HG02610 (cell line): ENCODE measurements around the gene KPNA2.
"Not testable (repeated sequence)": the region's sequence is repeated elsewhere in the genome, so short reads cannot be mapped to it uniquely, and the experiment has no call there.

ENCODE experiments used
- ATAC-seq: cut with Tn5 transposase; IDR thresholded peaks from one replicate; pipeline ENCODE4 v1.9.1; 2021; ENCODE audit warnings: mild to moderate bottlenecking, moderate library complexity; ENCODE audit not compliant: unreplicated experiment

Gene KPNA2

GRCh38 chr17:68035523-68036303 is at the start of gene KPNA2:
TSS of gene KPNA2 (plus strand) at chr17:68035735. CDS start at chr17:68037133, 1,398 bp downstream.
- peak; percentile 92 for ATAC-seq

DNA sequence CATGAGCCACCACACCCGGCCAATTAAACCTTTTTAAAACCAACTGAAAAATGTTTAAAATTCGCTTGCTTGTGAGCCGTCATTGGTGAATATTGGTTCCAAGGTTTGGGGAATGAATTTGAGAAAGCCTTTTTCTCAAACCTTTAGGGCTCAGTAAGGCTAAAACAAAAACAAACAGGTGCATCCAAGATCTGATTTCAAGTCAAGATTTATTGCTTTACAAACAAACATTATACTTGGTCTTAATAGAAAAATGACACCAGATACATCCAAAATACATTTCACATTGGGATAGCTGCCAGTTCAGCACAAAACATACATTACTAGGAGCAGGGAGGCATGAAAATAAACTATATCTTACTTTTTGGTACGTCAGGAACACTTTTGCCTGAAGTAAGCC is 44.6 kb upstream of the KPNA2 start:
- no peak for ATAC-seq

GRCh38 chr17:67992548-67993152 is 42.9 kb upstream of the KPNA2 start:
- no peak for ATAC-seq

DNA sequence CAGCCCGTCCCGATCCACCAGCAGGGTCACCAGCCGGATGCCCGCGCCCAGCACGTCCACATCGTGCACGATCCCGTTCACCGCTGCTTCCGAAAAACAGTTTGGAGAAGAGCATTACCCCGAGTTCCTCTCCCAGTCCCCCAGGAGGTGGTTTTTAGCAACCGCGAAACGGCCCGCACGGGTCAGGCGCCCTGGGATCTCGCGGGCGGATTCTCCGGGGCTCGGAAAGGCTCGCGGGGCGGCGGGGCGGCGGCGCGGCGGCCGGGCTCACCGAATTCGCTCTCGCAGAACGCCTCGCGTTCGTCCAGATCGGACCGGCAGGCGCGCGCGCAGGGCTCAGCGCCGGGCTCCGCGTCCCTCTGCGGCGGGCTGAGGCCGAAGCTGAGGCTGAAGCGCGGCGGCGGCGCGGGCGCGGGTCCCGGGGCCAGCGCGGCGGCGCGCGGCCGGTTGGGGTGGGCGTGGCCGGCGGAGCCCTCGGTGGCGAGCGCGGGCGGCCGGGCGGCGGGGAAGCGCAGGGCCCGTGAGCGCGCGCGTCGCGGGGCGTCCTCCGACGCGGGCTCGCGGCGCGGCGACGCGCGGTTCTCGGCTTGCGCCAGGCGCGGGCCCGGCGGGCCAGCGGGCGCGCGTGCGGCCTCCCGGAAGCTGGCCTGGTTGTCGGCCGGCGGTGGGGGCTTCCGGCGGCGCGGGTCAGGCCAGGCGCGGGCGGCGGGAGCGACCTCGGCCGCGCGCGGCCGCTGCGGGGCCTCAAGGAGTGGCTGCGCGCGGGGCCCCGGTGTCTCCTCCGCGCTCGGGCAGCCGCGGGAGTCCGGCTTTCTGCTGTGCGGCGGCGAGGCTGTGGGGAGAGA is 42.2 kb upstream of the KPNA2 start:
- peak; percentile 67 for ATAC-seq

GRCh38 chr17:67993998-67994361 is 41.6 kb upstream of the KPNA2 start:
- ATAC-seq, result no peak

GRCh38 chr17:67994817-67995569 is 40.5 kb upstream of the KPNA2 start:
- ATAC-seq, result no peak

GRCh38 chr17:67995570-67996263 is 39.8 kb upstream of the KPNA2 start:
- no peak for ATAC-seq

DNA sequence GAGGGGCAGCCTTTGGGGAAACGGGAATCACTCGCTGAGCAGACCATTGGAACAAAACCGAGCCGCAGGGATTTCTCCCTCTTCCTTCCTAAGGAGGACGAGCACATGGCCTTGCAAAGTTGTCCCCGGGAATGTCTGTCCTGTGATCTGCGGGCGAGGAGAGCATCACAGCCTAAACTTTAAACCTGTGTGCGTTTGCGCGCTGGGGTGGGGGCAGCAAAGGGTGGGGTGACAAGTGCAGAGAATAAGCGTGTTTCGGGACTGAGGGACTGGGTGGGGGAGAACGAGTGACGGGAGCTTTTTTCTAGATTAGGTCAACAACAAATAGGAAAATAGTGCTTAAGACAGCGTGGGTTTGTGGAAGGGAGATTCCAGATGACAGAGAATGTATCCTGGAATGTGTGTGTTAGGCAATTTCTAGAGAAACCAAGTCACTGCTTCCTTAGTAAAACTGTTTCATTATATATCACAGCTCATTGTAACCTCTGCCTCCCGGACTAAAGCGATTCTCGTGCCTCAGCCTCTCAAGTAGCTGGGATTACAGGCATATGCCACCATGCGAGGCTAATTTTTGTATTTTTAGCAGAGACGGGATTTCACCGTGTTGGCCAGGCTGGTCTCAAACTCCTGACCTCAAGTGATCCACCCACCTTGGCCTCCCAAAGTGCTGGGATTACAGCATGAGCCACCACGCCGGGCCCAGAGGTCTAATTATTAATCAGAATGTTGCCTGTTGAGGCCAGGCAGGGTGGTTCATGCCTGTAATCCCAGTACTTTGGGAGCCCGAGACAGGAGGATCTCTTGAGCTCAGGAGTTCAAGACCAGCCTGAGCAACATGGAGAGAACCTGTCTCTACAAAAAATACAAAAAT is 39.0 kb upstream of the KPNA2 start, which contains the start of gene C17orf58:
Gene C17orf58, minus strand, starts transcription at position 169 of the 871 bp plus-strand sequence. CDS start 271 bp downstream, outside the sequence.
- not testable (repeated sequence) for ATAC-seq

GRCh38 chr17:67998466-67998865 is 37.1 kb upstream of the KPNA2 start:
- ATAC-seq, result no peak

GRCh38 chr17:67999291-67999911 is 36.1 kb upstream of the KPNA2 start:
- ATAC-seq, result no peak

DNA sequence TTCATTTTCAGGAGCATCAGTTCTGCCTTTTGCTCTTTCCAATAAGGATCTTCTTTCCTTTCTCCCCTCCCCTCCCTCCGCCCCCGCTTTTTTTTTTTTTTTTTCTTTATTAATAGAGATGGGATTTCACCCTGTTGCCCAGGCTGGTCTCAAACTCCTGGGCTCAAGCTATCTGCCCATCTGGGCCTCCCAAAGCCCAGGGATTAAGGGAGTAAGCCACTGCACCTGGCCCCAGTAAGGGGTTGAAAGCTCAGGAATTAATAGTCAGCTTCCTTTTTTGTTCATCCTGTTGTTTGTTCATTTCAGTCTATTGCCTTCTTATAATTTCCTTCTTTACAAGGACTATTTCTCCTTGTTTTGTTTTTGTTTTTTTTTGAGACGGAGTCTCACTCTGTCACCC is 31.3 kb upstream of the KPNA2 start:
- no peak for ATAC-seq

DNA sequence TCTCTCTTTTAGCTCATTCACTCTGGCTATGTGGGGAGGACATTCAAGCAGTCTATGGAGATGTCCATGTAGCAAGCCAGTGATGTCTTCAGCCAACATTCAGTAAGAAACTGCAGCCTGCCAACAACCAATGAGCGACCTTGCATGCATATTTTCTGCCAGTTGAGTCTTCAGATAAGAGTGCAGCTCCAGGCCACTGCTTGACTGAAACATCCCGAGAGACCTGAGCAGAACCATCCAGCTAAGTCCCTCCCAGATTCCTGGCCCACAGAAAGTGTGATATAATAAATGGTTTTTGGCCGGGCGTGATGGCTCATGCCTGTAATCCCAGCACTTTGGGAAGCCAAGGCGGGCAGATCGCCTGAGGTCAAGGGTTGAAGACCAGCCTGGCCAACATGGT is 28.7 kb upstream of the KPNA2 start:
- no peak for ATAC-seq

- ATAC-seq, result peak; percentile 46
Measured at GRCh38 chr17:68011199-68011665, 24.3 kb upstream of the KPNA2 start.

- no peak for ATAC-seq
Measured at GRCh38 chr17:68013385-68013784, 22.1 kb upstream of the KPNA2 start.

DNA sequence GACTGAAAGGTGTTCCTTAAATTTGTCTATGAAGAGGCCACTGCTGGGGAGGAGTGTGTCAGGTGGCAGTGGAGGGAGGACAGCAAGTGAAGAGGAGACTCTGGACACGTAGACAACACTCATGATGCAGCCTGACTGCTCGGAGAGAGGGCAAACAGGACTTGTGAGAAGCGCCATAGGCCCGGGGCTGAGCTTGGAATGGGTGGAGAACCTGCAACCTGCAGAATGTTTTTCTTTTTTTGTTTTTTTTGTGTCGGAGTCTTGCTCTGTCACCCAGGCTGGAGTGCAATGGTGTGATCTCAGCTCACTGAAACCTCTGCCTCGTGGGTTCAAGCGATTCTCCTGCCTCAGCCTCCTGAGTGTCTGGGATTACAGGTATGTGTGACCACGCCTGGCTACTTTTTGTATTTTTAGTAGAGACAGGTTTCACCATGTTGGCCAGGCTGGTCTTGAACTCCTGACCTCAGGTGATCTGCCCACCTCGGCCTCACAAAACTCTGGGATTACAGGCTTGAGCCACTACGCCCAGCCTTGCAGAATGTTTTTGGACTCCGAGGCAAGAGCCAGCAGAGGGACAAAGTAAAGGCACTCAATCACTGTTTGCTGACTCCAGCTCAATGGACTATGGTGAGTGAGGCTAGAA is 20.3 kb upstream of the KPNA2 start:
- no peak for ATAC-seq

GRCh38 chr17:68016838-68017237 is 18.7 kb upstream of the KPNA2 start:
- no peak for ATAC-seq

DNA sequence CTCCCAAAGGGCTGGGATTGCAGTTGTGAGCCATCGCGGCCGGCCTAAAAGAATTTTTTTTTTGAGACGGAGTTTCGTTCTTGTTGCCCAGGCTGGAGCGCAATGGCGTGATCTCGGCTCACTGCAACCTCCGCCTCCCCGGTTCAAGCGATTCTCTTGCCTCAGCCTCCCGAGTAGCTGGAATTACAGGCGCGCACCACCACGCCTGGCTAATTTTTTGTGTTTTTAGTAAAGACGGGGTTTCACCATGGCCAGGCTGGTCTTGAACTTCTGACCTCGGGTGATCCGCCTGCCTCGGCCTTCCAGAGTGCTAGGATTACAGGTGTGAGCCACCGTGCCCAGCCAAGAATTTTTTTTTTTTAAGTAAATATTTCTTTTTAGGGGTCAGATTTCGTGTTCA is 17.0 kb upstream of the KPNA2 start:
- not testable (repeated sequence) for ATAC-seq

DNA sequence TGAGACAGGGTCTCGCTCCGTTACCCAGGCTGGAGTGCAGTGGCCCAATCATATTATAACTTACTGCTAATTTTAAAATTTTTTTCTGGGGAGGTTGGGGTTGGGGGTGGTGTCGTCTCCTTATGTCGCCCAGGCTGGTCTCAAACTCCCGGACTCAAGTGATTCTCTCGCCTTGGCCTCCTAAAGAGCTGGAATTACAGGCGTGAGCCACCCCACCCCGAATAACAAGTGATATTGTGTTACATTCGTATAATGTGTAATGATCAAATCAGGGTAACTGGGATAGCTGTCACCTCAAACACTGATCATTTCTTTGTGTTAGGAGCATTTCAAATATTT is 16.2 kb upstream of the KPNA2 start:
- ATAC-seq, result no peak
